GM21576 (cell line): ENCODE results near the gene ADTRP.

Experiments
- ATAC-seq: cut with Tn5 transposase; IDR thresholded peaks from one replicate; pipeline ENCODE4 v1.9.1; 2021; ENCODE audit warnings: mild to moderate bottlenecking, moderate library complexity; ENCODE audit not compliant: unreplicated experiment

The ADTRP gene

DNA sequence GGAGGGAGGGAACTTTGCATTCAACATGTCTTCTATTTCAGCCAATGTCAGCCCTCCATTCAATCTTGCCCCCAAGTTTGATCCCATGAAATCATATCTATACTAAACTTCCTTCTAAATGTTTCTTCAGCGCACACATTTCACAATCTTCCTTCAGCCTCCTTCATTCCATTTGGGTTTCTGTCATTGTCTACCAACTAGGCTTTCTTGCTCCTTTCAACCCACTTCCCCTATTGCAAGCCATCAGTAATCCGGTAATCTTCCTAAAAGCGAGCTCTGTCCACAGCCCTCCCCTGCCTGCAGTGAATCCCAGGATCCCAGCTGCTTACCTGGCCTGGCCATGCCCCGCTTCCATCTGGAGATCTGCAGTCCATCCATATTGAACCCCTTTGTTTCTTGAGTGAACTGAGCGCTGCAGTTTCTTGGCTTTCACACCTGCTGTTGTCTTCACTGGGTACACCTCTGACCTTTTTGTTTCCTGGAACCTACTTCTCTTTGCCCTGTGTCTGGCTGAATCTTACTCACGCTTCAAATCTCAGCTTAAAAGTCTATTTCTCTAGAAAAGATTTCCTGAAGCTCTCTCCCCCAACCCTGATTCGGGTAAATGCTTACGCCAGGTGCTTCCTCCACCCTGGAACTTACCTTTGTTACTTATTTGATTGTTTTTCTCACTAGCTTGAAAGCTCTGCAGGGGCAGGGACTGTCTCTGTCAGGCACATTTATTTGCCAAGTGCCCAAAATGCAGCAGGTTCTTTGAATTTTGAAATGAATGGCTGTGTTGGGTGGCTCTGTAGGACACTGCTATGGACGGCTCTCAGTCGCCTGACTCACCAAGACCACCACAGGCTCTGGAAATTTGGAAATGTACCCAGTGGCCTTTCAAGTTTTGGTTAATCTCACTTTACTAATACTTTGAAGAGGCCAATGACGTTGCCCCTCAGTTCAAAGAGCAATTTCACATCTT is 50.3 kb downstream of the ADTRP start:
- no peak for ATAC-seq

DNA sequence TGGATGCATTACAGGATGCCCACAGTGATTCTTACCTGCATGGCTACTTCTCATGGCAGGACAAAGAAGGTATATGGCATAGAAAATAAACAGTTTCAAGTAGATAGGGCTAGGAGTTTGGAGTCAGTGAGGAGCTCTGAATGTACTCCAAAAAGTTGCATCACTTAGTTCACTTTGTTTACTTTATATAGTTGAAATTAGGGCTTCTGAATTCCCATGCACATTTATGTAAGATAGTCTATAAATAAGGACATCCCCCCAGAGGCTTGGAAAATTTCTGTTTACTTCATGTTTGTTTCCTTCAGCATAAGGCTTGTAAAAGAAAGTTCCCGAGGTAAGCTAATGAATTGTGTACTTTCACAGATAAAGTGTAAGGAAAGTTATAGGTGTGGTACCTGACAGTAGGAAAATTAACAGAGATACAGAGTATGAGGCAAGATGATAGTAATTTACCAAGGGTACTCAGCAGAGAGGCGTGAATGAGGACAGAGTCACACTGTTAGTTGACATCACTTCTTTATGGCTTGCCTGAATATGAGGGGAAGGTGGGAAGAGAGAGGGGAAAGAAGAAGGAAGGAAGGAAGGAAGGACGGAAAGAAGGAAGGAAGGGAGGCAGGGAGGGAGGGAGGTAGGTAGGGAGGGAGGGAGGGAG is 51.1 kb downstream of the ADTRP start:
- no peak for ATAC-seq

DNA sequence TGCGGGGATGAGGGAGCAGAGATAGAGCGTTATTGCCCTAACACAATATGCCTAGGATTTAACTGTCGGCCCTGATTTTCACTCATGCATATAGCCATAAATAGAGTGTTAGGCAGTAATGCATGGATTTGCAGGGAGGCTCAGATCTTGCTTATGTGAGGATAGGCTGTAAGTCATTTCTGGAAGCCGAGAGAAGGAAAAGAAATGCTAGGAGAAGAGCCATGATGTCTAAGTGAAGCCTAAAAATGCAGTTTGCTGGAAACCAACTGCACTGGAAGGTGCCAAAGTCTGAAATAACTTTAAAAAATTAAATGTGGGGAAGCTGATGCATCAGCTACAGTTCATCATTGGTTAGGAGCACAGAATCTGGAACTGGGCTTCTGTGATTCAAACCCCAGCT is 54.3 kb downstream of the ADTRP start:
- no peak for ATAC-seq

DNA sequence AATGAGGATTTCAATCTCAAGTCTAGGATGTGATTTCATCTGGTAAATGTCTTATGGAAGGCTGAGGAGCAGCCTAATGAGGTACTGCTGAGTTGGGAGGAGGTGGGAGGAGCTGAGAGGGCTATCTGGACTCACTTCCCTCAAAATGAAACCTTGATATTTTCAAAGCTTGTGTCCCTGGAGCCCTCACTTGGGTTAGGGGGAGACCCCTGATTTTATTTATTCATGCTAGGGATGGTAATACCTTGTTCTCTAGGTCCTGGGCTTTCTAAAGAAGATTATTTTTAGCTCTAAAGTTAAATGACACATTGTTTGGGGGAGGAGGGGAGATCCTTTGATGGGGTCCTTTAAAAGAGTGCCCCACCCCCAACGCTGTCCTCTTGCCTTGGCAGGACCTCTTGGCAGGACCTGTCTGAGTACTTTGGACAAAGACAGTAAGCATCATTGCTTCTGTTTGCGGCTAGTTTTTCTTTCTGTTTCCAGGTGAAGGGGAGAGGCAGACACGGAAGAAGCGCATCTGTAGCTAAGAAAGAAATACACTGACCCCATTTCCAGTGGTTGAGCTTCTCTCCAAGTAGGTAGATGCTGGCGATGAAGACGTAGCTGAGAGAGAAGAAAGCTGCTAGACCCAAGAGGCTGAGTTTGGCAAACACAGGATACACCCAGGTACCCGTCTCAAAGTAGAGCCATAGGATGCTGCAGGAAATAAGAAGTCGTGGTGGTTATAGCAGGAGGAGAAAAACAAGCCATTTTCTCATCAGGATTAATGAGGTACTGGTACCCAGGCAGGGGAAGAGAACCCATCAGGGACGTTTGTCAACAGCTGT is 55.6 kb downstream of the ADTRP start:
- peak; percentile 54 for ATAC-seq

DNA sequence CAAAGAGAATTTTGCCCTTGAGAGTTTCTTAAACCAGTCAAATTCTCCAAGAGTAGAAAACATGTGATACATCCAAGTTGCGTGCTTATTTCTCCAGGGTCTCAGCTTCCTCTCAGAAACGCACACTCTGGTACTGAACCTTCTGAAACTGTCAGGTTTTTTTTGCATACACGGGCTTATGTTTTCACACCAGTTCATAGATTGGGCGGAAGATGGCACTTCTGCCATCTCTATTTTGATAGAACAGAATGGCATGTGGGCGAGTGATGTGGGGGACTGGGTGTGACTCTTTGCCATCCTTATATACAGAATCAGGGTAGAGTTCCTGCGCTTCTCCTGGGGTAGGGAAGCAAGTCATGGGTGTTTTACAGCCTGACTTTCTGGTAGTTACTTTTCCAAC is 56.4 kb downstream of the ADTRP start:
- ATAC-seq: no peak

DNA sequence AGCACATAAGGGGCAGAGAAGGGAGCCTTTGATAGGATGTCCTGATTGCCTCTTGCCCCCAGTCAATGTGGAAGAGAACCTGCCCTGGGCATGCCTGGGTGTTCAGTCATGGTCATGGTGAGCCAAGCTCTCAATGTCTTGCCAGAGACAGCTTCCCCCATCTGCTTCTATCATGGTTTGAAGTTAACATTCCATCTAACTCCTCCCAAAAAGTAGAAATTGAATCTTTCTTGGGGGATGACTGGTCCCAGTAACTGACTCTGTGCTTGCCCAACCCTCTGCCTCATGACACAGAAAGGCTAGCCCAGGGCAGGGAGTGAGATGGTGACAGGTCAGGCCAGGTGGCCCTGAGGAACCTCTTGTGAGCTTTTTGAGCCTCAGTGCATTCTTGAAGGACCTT is 60.1 kb downstream of the ADTRP start:
- ATAC-seq: no peak

DNA sequence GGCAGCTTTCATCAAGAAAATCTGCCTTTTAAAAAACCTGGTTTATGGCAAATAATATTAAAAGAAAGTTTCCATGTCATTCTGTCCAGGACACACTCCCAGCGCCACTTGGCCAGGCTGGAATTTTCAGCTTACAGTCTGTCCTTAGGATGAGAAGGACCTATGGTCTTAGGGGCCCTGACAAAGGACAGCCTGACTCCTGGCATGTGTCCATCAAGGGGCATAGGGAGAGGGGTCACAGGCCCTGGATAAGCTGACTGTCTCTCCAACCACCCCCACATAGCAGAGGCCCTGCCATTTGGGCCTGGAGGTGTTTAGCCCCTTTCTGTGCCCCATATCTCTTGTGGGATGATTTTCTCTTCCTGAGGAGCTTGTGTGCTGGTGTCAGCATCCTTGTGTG is 60.6 kb downstream of the ADTRP start:
- no peak for ATAC-seq

DNA sequence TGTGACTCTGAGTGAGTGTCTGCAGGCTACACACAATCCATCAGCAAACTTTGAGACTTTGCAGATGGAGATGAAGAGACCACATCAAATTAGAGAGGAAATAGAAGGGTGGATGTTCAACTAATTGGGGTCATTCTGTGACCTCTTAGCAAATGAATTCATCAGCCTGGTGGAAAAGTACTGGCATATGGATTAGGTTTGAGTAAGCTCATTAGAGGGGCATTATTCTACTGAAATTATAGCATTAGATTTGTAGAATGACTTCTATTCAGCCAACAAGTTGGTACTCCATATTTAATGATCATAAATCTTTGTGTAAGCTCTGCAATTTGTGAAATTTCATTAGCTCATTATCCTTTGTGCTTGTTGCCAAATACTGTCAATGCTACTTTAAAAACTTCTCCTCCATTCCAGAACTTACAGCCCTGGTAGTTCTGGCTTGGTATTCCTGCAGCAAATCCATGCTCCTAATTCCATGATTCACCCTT is 63.8 kb downstream of the ADTRP start:
- no peak for ATAC-seq

DNA sequence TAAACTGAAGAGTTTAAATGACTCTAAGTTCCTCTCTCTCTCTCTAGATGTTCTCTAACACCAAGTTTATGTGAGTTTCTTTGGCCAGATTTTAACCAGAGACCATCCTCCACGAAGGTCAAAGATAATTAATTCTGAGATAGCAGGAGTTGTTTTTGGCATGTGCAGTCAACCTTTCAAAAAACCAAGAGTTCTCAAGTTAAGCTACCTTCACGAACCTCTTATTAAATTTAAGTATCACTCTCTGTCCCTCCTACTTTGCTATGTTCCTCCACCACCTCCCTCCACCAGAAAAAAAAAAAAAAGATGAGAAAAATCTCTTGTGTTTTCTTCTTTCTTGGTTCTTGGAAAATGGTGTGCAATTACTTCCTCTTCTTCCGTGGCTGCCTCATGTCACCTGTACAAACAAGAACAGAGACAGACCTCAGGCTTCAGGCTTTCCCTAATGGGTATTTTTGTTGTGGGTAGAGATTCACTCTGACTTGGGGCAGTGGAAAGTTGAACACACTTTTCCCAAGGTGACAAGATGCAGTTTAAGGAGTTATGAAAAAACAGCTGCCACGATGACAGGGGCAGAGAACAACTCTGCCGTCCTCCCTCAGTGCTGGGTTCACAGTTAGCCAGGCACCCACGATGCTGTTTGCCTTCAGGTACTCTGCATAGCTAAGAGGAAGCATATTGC is 64.3 kb downstream of the ADTRP start:
- ATAC-seq: no peak

DNA sequence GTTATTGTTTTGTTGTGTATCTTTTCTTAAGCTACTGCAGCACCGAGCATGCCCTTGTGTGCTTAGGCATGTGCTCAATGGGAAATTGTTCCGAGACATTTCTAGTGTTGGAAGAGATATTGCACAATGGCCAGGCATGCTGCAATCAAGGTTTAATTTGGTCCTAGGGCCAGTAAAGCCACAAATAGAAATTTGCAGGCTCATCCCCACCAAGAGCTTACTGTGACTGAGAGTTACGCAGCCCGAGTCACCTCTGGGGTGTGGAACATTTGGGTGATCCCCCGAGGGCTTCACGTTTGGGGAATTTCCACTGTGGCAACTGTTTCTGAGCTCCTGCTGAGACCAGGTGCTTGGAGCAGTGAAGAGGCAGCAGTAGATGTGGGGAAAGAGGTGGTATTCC is 65.8 kb downstream of the ADTRP start:
- no peak for ATAC-seq

DNA sequence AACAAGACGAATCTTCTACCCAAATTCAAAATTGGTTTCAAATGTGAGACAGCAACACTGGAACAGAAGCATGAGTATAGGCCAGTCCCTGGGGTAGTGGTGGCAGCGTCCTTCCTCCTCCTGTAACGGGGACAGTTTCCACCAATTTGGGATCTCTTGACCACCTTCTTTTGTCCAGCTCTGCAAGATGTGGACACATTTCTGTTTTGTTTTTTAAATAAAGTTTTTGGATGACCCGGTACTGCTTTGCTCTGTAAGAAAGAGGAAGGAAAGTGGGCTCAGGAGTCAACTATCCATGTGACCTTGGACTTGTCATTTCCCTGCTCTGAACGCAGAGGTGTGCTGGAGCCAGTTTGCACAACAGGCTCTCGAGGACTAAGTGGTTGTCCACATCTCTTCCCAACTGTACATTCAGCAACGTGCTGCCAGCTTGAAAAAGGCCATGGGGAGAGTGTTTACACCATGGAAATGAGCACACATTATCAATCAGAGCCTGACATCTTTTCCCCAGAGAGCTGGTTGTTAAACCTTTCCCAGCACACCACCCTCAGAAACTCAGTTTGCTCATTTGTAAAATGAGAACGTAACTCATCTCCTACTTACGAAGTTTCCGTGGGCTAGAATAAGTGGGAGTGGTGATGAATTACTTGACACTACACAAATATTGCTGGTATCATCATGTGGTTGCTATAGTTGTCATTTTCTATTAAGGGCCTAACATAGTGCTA is 66.5 kb downstream of the ADTRP start:
- ATAC-seq: no peak

DNA sequence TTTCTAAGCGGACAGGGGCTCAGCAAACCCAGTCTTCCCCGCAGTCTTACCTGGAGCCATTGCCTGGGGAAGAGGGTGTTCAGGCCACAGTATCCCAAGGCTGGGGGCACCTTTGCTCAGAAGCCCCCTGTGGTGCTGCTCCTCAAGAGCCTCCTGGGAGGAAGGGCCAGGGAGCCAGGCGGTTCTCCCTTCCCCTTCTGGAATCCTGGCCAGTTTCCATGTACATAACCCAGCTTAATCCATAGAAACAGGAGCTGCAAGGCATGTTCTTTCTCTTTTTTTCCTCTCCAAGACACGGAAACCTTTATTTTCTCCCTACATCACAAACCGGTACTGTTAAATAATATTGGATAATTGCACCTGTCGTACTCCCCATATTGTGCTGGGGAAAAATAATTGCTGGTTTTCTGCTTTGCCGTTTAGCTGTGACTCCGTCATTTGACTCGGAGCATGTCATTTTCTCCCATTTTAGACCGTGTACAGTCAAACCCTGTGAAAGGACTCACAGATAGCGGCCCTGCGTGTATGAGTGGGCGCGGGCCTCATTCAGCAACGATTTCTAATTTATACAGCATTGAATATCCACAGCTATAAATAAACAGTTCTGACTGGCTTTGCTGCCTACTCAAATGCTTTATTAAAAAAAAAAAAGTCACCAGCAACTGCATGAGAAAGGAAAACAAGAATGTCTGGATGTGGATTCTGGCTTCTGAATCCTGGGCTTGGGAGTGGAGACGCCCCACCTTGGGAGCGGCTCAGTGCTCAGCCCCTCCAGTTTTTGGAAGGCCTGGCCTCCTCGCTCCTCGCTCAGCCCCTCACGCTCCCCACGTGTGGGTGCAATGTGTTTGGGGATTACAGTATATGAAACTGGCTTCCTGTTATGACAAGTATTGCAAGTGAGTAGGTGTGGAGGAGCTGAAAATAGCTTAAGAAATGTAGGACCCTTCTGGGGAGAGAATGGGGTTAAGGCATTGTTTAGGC is 67.3 kb downstream of the ADTRP start:
- peak; percentile 45 for ATAC-seq

DNA sequence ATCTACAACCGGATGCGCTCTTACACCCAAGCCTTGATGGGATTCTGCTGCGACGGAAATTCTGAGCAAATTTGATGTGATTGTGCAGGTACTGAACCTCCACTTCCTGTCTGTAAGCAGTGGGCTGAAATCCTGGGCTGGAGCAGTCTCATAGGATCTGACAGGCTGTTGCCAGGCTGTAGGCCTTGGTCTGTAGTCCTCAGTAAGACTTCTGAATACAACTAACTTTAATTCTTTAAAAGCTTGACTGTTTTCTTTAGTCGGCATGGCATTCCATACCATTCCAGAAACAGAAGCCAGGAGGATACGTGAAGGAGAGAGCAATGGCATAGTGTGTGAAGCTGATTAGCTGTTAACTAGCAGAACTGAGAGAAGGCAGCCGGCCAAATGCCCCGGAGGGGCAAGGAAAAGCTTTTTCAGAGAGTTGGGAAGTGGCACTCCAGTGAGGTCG is 68.3 kb downstream of the ADTRP start:
- ATAC-seq: no peak

DNA sequence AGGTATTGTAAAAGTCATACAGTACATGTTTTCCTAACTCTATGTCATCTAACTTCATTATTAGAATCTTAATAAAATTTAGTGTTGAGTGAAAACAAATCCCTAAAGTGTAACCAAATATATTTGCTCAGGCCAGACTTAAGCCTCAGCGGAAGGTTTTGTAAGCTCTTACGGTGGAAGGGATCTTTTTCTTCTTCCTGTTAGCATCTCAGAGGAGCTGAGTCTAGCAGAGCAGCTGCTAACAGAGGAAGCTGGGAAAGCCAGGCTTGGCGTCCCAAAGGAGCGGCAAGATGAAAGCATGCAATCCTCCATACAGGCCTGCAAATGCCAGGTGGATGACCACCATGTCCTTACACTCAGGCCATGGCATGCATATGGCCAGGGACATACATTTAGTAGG is 72.4 kb downstream of the ADTRP start:
- no peak for ATAC-seq

DNA sequence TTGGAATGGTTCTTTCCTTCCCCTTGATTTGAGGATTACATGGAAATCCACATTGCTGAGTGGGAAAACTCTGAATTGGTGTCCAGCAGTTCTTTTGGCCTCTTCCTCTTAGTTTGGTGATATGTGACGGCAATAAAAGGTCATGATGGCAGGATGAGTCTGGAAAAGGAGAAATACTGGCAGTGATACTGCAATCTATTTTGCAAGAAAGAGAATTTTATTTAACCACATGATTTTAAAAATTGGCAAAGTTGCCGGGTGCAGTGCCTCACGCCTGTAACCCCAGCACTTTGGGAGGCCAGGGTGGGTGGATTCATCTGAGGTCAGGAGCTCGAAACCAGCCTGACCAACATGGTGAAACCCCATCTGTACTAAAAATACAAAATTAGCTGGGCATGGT is 73.1 kb downstream of the ADTRP start:
- no peak for ATAC-seq

DNA sequence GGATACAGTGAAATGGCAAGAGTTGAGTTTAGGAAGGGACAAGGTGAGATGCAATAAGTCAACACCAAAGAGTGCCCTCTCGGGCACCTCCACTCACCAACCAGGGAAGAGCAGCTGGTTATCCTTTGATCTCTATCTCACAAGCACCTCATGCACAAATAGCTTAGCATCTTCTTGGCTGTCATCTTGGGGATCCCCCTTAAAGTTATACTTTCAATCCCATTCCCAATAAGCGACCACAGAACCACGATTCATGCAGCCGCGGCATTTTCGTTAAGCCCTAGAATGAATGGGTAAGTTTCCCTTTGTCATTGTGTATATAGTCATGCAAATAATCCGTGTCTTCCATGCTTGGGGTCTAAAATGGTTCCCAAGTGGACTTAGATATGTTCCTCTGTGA is 73.5 kb downstream of the ADTRP start:
- no peak for ATAC-seq

DNA sequence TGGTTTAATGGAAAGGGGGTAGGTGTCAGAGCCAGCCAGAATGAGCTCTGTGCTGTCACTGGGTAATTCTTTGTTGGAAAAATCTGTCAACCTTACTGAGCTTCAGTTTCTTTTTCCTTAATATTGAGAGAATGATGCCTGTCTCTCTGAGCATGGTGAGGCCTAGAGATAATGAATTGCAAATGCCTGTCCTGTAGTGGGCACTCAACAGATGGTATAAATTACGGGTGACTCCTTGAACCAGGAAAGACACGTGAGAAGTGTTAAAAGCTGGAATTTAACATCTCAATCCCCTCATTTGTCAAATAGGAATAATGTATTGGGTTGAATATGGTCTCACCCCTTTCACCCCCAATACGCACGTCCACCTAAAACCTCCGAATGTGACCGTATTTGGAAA is 74.9 kb downstream of the ADTRP start:
- no peak for ATAC-seq

DNA sequence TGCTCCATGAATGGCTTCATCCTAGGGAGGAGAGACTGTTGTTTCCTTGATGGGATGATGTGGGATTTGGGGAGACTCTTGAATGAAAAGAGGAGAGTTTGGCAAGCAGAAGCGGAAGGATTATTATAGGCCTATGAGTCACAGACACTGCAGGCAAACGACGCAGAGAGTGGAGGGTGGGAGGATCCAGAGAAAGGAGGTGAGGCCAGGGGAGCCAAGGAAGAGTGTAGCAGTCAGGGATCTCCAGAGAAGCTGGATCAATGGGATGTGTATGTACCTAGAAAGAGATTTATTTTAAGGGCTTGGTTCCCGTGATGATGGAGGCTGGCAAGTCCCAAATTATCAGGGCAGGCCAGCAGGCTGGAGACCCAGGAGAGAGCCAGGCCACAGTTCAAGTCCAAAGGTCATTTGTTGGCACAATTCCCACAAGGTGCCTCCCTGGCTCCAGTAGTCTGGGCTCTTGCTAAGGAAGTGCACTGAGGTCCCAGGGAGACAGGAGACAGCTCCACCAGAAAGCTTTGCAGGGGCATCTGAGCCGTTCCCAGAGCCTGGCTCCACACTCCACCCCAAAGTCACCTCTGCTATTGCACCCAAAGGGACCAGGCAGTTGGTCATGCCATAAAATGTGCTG is 76.0 kb downstream of the ADTRP start:
- ATAC-seq: no peak
